CD4-positive, alpha-beta T cell (primary cell): ENCODE measurements around the gene CSTPP1. TPM values are rescaled to one million over a fixed set of nuclear protein-coding genes. Genes with fewer than 3 reads are reported as not detected.

Experiments used
- ATAC-seq: fragments of 200-7000 bp; cut with Tn5 transposase; one replicate; pipeline ENCODE4 v1.10.0; 2022; ENCODE audit warnings: mild to moderate bottlenecking; ENCODE audit not compliant: poor library complexity
- CTCF ChIA-PET: fragments of 350-600 bp; sonication (Branson Sonifier 250); formaldehyde crosslinking; loops from one replicate; lab custom pipeline; 2021; ENCODE audit warnings: antibody characterized with exemption, inconsistent platforms; lab: Charles Lee
- POLR2A ChIA-PET: fragments of 350-600 bp; sonication (Branson Sonifier 250); formaldehyde crosslinking; loops from one replicate; lab custom pipeline; 2021; ENCODE audit warnings: antibody characterized with exemption, inconsistent platforms; lab: Charles Lee
- DNase-seq, 14 experiments: peaks; one replicate each; pipeline ENCODE4 v3.0.0-alpha.2; 2013 to 2020; ENCODE audit warnings: mixed read lengths in 2 of 14
- H3K27ac ChIP-seq, 2 donors: one replicate each; pipeline versions ENCODE4 v1.5.1 to v1.7.0; 2013; ENCODE audit warnings: low read length in 2 of 2, low read depth in 1 of 2, mild to moderate bottlenecking in 1 of 2
- H3K27me3 ChIP-seq, 2 experiments: 1 replicate in 1 of 2; 2 replicates in 1 of 2; pipeline versions ENCODE4 v1.6.1 to v1.7.0; 2013; ENCODE audit warnings: low read length in 2 of 2, control low read depth in 1 of 2, mild to moderate bottlenecking in 1 of 2, moderate library complexity in 1 of 2; ENCODE audit not compliant: insufficient read depth in 2 of 2, control insufficient read depth in 1 of 2
- H3K36me3 ChIP-seq: one replicate; pipeline ENCODE4 v1.6.1; 2013; ENCODE audit warnings: low read length, control low read depth; ENCODE audit not compliant: insufficient read depth
- H3K4me1 ChIP-seq: one replicate; pipeline ENCODE4 v1.6.1; 2013; ENCODE audit warnings: low read length, control low read depth; ENCODE audit not compliant: insufficient read depth
- H3K4me3 ChIP-seq: one replicate; pipeline ENCODE4 v1.5.1; 2013; ENCODE audit warnings: mild to moderate bottlenecking, low read length, moderate library complexity
- H3K9me3 ChIP-seq, 2 experiments: 1 replicate in 1 of 2; 2 replicates in 1 of 2; pipeline versions ENCODE4 v1.6.1 to v1.7.0; 2013; ENCODE audit warnings: low read length in 2 of 2, mild to moderate bottlenecking in 2 of 2, control low read depth in 1 of 2, moderate library complexity in 1 of 2; ENCODE audit not compliant: control insufficient read depth in 1 of 2, insufficient read depth in 1 of 2
- H3K27ac Mint-ChIP-seq: one replicate; pipeline ENCODE4 v1.8.0; 2020; ENCODE audit warnings: mixed read lengths
- H3K27me3 Mint-ChIP-seq: one replicate; pipeline ENCODE4 v1.8.0; 2021; ENCODE audit warnings: mixed read lengths
- H3K36me3 Mint-ChIP-seq: one replicate; pipeline ENCODE4 v1.8.0; 2021; ENCODE audit warnings: low read depth, mixed read lengths
- H3K4me1 Mint-ChIP-seq: one replicate; pipeline ENCODE4 v1.8.0; 2021; ENCODE audit warnings: low read depth, mixed read lengths
- H3K4me3 Mint-ChIP-seq: one replicate; pipeline ENCODE4 v1.8.0; 2020; ENCODE audit warnings: mild to moderate bottlenecking, mixed read lengths
- H3K9me3 Mint-ChIP-seq: one replicate; pipeline ENCODE4 v1.8.0; 2020; ENCODE audit warnings: mixed read lengths
- intact Hi-C, 2 experiments: fragments of 100-400 bp; cut with DNase I in 1 of 2; cut with micrococcal nuclease in 1 of 2; formaldehyde crosslinking; loops; one replicate each; pipeline versions ENCODE4 v1.15.1 to v1.9.0; 2023 to 2025; cut with DNase I, micrococcal nuclease
- total RNA-seq, 174 experiments: library from RNA in 2 of 174; stranded (reverse) in 2 of 174; gene quantifications; one replicate each; pipeline ENCODE4 v1.2.3 and lab custom pipeline; 2021 to 2026
- TF ChIP-seq, protein P1 (sequence below): fragments of 200-600 bp; IDR thresholded peaks from one replicate; pipeline ENCODE4 v1.8.0; 2022; ENCODE audit warnings: antibody characterized with exemption, mild to moderate bottlenecking

Gene CSTPP1
- total RNA-seq, 2 experiments from 2014 or later, result 6.6 to 7.3 TPM

DNA sequence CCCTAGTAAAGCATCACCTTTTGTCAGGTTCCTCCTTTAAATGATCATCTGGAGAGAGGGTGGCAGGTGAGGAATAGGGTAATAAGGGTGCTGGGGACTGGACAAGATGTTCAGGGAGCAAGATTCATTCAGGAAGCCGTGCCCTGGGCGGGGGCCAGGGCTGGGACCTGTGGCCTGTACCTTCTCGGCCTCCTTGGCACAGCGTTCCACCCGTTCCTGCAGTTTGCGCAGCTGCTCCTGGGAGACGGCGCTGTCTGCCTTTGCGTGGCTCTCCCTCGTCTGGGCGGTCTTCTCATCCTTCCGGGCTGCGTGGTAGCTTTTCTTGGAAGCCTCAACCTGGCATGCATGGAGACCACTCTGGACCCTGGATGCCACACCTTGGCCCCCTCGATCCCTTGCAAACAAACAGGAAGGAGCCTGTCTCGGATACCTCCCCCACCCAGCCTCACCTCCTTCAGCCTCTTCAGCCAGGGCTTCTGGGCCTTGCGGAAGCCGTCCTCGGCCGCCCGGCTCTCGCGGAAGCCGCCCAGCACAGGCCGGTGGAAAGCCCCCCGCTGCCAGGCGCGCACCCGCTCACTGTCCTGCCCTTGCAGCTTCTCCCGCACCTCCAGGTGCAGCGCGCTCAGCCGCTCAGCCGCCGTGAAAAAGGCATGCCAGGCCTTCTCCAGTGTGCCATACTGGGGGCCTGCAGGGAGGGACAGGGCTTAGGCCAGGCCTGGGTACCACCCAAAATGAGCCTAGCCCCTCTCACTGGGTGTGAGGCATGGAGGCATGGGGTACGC is 243.6 kb downstream of the CSTPP1 start:
- H3K27me3 ChIP-seq, result peaks cover 21 to 22% of the 10 kb centered on the region in 2 experiments
- TF ChIP-seq, protein P1, sequence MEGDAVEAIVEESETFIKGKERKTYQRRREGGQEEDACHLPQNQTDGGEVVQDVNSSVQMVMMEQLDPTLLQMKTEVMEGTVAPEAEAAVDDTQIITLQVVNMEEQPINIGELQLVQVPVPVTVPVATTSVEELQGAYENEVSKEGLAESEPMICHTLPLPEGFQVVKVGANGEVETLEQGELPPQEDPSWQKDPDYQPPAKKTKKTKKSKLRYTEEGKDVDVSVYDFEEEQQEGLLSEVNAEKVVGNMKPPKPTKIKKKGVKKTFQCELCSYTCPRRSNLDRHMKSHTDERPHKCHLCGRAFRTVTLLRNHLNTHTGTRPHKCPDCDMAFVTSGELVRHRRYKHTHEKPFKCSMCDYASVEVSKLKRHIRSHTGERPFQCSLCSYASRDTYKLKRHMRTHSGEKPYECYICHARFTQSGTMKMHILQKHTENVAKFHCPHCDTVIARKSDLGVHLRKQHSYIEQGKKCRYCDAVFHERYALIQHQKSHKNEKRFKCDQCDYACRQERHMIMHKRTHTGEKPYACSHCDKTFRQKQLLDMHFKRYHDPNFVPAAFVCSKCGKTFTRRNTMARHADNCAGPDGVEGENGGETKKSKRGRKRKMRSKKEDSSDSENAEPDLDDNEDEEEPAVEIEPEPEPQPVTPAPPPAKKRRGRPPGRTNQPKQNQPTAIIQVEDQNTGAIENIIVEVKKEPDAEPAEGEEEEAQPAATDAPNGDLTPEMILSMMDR, result no peak
- H3K4me3 ChIP-seq, result no peak overlapping the region
- peaks cover 2% of the 10 kb centered on the region for H3K36me3 ChIP-seq
- ChIA-PET CTCF (interaction anchor here (0.8 to 3.1 kb wide), 4 partner anchors 9 to 373 kb away, joined by 3 to 13 read pairs (median 4); no protein-coding TSS in a partner anchor), POLR2A (interaction anchor here (0.8 to 3.8 kb wide), 2 partner anchors 35 kb away, joined by 3 to 47 read pairs; partner anchors contain the start of gene DDB2)
- H3K4me1 ChIP-seq, result peaks cover 36% of the 10 kb centered on the region
- intact Hi-C loops, result no loop called here
- Mint-ChIP-seq H3K36me3 (peaks cover 16% of the 10 kb centered on the region), H3K4me3 (no peak overlapping the region), H3K27ac (peak overlapping the region; percentile 37), H3K9me3 (no peaks in the 10 kb centered on the region), H3K27me3 (peaks cover 26% of the 10 kb centered on the region), H3K4me1 (peaks cover 29% of the 10 kb centered on the region)
- DNase-seq, result peak in 1 of 14 experiments; percentile 23
- peaks cover 0 to 6% of the 10 kb centered on the region in 2 experiments for H3K9me3 ChIP-seq
- no peak for ATAC-seq
- no peak overlapping the region for H3K27ac ChIP-seq

DNA sequence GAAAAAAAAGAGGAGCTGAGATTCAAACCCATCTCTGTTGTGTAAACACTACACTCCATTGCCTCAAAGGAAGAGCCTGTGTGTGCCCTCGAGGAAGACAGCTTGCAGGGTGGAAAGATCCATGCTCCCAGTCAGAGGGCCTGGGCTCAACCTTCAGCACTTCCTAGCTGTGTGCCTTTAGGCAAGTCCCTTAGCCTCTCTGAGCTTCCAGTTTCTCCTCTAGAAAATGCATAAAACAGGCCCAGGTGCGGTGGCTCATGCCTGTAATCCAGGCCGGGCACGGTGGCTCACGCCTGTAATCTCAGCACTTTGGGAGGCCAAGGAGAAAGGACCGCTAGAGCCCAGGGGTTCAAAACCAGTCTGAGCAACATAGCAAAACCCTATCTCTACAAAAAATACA is 244.7 kb downstream of the CSTPP1 start:
- DNase-seq, result no peak
- peaks cover 19% of the 10 kb centered on the region for H3K4me1 Mint-ChIP-seq
- POLR2A ChIA-PET, result interaction anchor here (0.7 to 0.8 kb wide), 2 partner anchors 34 to 67 kb away, joined by 3 read pairs; partner anchors contain the start of gene DDB2

DNA sequence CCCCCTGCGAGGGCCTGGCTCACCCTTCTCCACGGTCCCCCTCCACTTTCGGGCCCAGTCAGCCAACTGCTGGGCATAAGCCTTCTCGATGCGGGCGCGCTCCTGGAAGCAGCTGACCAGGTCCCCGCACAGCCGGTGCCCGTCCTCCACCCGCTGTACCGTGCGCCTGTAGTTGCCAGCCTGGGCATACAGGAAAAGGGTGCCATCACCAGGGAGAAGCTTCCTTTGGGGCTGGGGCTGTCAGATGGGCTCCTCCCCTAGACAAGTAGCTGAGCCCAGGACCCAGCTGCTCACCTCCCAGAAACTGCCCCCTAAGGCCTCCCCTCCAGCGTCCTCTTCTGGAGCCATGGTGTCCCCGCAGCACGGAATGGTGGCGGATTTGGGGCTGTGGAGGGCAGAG is 245.8 kb downstream of the CSTPP1 start:
- DNase-seq (no peak), ATAC-seq (no peak)
- peaks cover 0 to 8% of the 10 kb centered on the region in 2 experiments for H3K9me3 ChIP-seq
- intact Hi-C loops, result no loop called here
- no peak overlapping the region for H3K27ac ChIP-seq
- CTCF ChIA-PET, result no interaction called here
- H3K27ac Mint-ChIP-seq, result no peak overlapping the region
- no peak overlapping the region for H3K4me3 ChIP-seq
- H3K27me3 Mint-ChIP-seq, result peaks cover 33% of the 10 kb centered on the region
- POLR2A ChIA-PET, result no interaction called here
- no peak overlapping the region for H3K4me3 Mint-ChIP-seq
- no peaks in the 10 kb centered on the region for H3K9me3 Mint-ChIP-seq
- peaks cover 36% of the 10 kb centered on the region for H3K4me1 ChIP-seq
- TF ChIP-seq, protein P1, result no peak
- H3K36me3 ChIP-seq, result no peaks in the 10 kb centered on the region
- H3K27me3 ChIP-seq, result peaks cover 36 to 37% of the 10 kb centered on the region in 2 experiments
- peaks cover under 1% of the 10 kb centered on the region for H3K36me3 Mint-ChIP-seq
- H3K4me1 Mint-ChIP-seq, result peaks cover 21% of the 10 kb centered on the region

More for the DNA sequence above, 244.7 kb downstream of the CSTPP1 start:
- H3K27ac ChIP-seq, result no peak overlapping the region
- peaks cover 27 to 28% of the 10 kb centered on the region in 2 experiments for H3K27me3 ChIP-seq
- intact Hi-C loops, result no loop called here
- H3K36me3 ChIP-seq, result no peaks in the 10 kb centered on the region
- H3K9me3 ChIP-seq, result peaks cover 0 to 8% of the 10 kb centered on the region in 2 experiments
- CTCF ChIA-PET, result no interaction called here
- H3K4me3 ChIP-seq, result no peak overlapping the region
- Mint-ChIP-seq H3K27ac (no peak overlapping the region), H3K4me3 (no peak overlapping the region), H3K9me3 (no peaks in the 10 kb centered on the region), H3K36me3 (peaks cover 10% of the 10 kb centered on the region), H3K27me3 (peaks cover 26% of the 10 kb centered on the region)
- no peak for ATAC-seq
- peaks cover 32% of the 10 kb centered on the region for H3K4me1 ChIP-seq
- TF ChIP-seq, protein P1, result no peak
